HL-60 (cell line): ENCODE measurements around the gene ESD.

Experiments
- DNase-seq, 2 experiments: peaks; one replicate each; pipeline ENCODE4 v3.0.0-alpha.2; 2010 to 2020; ENCODE audit warnings: low read depth in 1 of 2, low spot score in 1 of 2
- H3K27ac ChIP-seq: fragments of 250-450 bp; sonication (Bioruptor Pico); replicated peaks from 2 replicates; pipeline ENCODE4 v1.5.1; 2020; ENCODE audit warnings: mild to moderate bottlenecking, moderate library complexity
- H3K27me3 ChIP-seq: fragments of 250-450 bp; sonication (Bioruptor Pico); 2 replicates; pipeline ENCODE4 v1.5.1; 2021; ENCODE audit warnings: mild to moderate bottlenecking, moderate library complexity; ENCODE audit not compliant: insufficient read depth, poor library complexity, severe bottlenecking
- H3K4me3 ChIP-seq: replicated peaks from 2 replicates; pipeline ENCODE4 v1.5.1; 2011; ENCODE audit warnings: mild to moderate bottlenecking, control low read depth, low read length; ENCODE audit not compliant: insufficient read depth
- GABPA ChIP-seq: IDR thresholded peaks from 2 replicates; pipeline ENCODE4 v1.6.1; 2012; ENCODE audit warnings: low read depth
- POLR2AphosphoS5 ChIP-seq: IDR thresholded peaks from 2 replicates; pipeline ENCODE4 v1.6.1; 2012; ENCODE audit warnings: low read depth
- SPI1 ChIP-seq: IDR thresholded peaks from 2 replicates; pipeline ENCODE4 v1.6.1; 2012; ENCODE audit warnings: low read depth, mild to moderate bottlenecking, borderline replicate concordance
- TF ChIP-seq, protein P1 (sequence below): IDR thresholded peaks from one replicate; pipeline ENCODE4 v1.5.1; 2011; ENCODE audit warnings: low read length, control low read depth, inconsistent platforms; ENCODE audit not compliant: insufficient read depth
- TF ChIP-seq, protein P2 (sequence below): IDR thresholded peaks from 2 replicates; pipeline ENCODE4 v1.6.1; 2012; ENCODE audit warnings: low read depth; ENCODE audit not compliant: insufficient replicate concordance

Gene ESD

GRCh38 chr13:46817095-46817494 lies 20.1 kb upstream of the ESD start:
- Histone ChIP-seq H3K27ac (no peak overlapping the region), H3K4me3 (no peak overlapping the region), H3K27me3 (no peaks in the 10 kb centered on the region)
- TF ChIP-seq SPI1, result no peak
- no peak for TF ChIP-seq GABPA
- no peak for TF ChIP-seq POLR2AphosphoS5
- TF ChIP-seq, protein P1, sequence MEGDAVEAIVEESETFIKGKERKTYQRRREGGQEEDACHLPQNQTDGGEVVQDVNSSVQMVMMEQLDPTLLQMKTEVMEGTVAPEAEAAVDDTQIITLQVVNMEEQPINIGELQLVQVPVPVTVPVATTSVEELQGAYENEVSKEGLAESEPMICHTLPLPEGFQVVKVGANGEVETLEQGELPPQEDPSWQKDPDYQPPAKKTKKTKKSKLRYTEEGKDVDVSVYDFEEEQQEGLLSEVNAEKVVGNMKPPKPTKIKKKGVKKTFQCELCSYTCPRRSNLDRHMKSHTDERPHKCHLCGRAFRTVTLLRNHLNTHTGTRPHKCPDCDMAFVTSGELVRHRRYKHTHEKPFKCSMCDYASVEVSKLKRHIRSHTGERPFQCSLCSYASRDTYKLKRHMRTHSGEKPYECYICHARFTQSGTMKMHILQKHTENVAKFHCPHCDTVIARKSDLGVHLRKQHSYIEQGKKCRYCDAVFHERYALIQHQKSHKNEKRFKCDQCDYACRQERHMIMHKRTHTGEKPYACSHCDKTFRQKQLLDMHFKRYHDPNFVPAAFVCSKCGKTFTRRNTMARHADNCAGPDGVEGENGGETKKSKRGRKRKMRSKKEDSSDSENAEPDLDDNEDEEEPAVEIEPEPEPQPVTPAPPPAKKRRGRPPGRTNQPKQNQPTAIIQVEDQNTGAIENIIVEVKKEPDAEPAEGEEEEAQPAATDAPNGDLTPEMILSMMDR, result no peak
- TF ChIP-seq, protein P2, sequence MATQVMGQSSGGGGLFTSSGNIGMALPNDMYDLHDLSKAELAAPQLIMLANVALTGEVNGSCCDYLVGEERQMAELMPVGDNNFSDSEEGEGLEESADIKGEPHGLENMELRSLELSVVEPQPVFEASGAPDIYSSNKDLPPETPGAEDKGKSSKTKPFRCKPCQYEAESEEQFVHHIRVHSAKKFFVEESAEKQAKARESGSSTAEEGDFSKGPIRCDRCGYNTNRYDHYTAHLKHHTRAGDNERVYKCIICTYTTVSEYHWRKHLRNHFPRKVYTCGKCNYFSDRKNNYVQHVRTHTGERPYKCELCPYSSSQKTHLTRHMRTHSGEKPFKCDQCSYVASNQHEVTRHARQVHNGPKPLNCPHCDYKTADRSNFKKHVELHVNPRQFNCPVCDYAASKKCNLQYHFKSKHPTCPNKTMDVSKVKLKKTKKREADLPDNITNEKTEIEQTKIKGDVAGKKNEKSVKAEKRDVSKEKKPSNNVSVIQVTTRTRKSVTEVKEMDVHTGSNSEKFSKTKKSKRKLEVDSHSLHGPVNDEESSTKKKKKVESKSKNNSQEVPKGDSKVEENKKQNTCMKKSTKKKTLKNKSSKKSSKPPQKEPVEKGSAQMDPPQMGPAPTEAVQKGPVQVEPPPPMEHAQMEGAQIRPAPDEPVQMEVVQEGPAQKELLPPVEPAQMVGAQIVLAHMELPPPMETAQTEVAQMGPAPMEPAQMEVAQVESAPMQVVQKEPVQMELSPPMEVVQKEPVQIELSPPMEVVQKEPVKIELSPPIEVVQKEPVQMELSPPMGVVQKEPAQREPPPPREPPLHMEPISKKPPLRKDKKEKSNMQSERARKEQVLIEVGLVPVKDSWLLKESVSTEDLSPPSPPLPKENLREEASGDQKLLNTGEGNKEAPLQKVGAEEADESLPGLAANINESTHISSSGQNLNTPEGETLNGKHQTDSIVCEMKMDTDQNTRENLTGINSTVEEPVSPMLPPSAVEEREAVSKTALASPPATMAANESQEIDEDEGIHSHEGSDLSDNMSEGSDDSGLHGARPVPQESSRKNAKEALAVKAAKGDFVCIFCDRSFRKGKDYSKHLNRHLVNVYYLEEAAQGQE, result no peak
- no peak for DNase-seq

- no peak for DNase-seq
- no peak overlapping the region for H3K27ac ChIP-seq
- H3K27me3 ChIP-seq, result no peaks in the 10 kb centered on the region
- no peak overlapping the region for H3K4me3 ChIP-seq
- TF ChIP-seq GABPA (no peak), POLR2AphosphoS5 (no peak), SPI1 (no peak)
- TF ChIP-seq, protein P2, result no peak
Measured at GRCh38 chr13:46816371-46816770, 19.4 kb upstream of the ESD start.

GRCh38 chr13:46812301-46812797 lies 15.4 kb upstream of the ESD start:
- Histone ChIP-seq H3K27me3 (no peaks in the 10 kb centered on the region), H3K27ac (no peak overlapping the region), H3K4me3 (no peak overlapping the region)
- TF ChIP-seq SPI1 (no peak), POLR2AphosphoS5 (no peak), GABPA (no peak)
- TF ChIP-seq, protein P1, result no peak
- TF ChIP-seq, protein P2, result no peak
- no peak for DNase-seq

GRCh38 chr13:46810440-46810839 lies 13.5 kb upstream of the ESD start:
- no peaks in the 10 kb centered on the region for H3K27me3 ChIP-seq
- H3K4me3 ChIP-seq, result no peak overlapping the region
- H3K27ac ChIP-seq, result no peak overlapping the region
- DNase-seq, result no peak
- TF ChIP-seq, protein P2, result no peak
- TF ChIP-seq, protein P1, result no peak
- TF ChIP-seq GABPA (no peak), POLR2AphosphoS5 (no peak), SPI1 (no peak)
